Measurements from ENCODE around the gene PRRT1.
"Not testable (repeated sequence)": the region's sequence is repeated elsewhere in the genome, so short reads cannot be mapped to it uniquely, and the experiment has no call there.

The PRRT1 gene

DNA sequence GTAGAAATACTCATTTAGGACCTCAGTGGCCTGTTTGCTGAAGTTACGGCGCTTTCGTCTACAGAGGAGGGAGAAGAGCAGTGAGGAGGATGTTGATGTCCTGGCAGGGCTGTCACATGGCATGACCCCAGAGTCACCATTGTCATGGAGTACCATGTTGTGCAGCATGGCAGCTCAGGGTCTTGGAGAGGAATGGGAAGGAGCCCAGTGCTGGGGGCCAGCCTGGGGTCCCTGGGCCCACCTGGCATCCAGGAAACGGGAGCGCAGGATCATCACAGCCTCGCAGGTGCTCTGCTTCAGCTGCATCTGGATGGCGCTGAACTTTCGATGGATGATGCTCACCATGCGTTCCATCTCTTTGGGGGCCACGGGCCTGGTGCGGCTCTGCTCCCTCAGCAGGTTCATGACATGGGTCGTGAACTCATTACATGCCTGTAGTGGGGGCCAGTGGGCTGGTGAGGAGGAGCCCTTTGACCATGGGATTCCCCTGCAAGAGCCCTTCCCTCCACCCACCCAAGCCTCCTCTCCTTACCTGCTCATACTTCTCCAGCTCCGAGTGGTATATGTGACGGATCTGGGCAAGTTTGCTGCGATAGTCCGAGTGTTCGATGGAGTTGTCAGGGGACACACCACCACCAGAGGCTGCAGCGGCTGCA lies 36.1 kb upstream of the PRRT1 start:
- not testable (repeated sequence) for DNase-seq

GRCh38 chr6:32187009-32187709 lies 35.4 kb upstream of the PRRT1 start:
- no peak for DNase-seq

DNA sequence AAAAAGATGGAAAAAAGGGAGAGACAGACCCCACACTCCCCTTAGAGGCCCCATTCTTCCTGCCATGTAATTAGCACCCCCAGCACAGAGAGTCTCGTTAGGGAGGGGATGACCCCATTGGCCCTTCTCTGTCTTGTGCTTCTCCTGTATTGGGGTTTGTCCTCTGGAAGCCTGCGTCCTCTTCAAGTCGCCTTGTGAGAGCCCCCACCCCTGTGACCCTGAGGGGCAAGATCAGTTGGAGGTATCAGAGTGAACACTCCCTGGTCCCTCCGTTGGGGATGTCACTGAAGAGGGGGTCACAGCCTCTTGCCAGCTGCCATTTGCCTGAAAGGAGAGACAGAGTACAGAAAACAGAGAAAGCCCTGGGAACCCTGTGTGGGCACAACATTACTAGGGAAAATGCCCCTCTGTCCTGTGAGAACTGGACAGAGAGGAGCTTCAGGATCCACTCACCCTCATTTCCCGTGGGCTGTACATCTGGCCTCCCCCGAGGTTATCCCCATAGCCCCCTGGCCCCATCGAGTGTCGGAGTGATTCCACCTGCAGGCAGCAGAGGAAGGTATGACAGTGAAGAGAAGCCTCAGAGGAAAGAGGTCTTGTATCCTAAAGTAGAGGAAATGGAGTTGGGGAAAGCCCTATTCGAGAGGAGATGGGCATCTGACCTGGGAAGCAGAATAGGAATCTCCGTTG lies 34.6 kb upstream of the PRRT1 start:
- DNase-seq: not testable (repeated sequence)

- DNase-seq: not testable (repeated sequence)
These were observed 34.0 kb upstream of the PRRT1 start for GRCh38 chr6:32185681-32186131.

- DNase-seq: no peak
These were observed 32.4 kb upstream of the PRRT1 start, which contains the start of gene AGER for GRCh38 chr6:32184084-32184640. AGER (minus strand) TSS chr6:32184253; CDS start chr6:32184222, 31 bp downstream.

DNA sequence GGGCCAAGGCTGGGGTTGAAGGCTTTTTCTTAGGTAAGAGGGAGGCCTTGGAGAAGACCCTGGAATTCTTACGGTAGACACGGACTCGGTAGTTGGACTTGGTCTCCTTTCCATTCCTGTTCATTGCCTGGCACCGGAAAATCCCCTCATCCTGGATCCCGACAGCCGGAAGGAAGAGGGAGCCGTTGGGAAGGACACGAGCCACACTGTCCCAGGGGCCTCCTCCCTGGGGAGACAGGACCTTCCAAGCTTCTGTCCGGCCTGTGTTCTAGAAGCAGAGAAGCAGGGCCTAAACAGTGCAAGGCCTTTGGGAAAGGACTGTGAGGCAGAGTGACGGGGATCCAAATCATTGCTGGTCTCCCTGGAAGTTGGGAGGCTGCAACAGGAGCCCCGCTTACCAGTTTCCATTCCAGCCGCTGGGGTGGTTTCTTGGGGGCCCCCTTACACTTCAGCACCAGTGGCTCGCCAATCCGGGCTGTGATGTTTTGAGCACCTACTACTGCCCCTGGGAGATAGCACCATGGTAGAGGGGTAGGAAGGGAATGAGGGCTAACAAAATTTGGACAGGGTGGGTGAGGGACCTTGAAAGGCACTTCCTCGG lies 31.8 kb upstream of the PRRT1 start:
- no peak for DNase-seq

GRCh38 chr6:32183030-32183429 lies 31.3 kb upstream of the PRRT1 start:
- DNase-seq: no peak

DNA sequence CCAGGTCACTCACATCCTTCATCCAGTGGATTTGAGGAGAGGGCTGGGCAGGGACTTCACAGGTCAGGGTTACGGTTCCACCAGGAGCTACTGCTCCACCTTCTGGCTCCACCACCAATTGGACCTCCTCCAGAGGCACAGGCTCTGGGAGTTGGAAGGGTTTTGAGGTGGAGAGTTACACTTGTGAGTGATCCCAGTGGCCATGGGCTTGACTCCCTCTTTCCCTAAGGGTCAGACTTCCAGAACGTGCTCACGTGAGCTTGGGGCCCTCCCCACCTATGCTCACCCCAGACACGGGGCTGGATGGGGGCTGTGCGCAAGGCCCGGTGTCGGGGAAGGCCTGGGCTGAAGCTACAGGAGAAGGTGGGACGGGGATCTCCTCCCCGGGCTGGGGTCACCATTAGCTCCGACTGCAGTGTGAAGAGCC lies 30.8 kb upstream of the PRRT1 start:
- DNase-seq: no peak

GRCh38 chr6:32181915-32182529 lies 30.3 kb upstream of the PRRT1 start:
- DNase-seq: no peak

- no peak for DNase-seq
These were observed 29.5 kb upstream of the PRRT1 start for GRCh38 chr6:32181148-32181702.

DNA sequence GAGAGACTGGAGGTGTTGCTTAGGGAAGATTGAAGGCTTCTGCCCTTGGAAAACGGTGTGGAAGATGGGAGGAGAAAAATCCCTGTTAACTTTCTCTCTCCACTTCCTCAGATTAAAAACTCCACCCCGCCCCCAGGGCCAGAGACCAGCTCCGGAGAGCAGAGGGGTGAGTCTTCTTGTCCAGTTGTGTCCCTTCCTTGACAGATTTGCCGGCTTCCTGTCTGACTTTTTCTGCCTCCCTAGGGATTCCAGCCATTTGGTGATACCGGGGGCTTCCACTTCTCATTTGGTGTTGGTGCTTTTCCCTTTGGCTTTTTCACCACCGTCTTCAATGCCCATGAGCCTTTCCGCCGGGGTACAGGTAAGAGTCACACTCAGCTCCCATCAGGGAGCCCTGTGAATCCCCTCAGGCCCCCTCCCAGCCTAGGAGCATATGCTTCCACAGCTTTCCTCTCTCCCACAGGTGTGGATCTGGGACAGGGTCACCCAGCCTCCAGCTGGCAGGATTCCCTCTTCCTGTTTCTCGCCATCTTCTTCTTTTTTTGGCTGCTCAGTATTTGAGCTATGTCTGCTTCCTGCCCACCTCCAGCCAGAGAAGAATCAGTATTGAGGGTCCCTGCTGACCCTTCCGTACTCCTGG lies 28.1 kb upstream of the PRRT1 start:
- no peak for DNase-seq

DNA sequence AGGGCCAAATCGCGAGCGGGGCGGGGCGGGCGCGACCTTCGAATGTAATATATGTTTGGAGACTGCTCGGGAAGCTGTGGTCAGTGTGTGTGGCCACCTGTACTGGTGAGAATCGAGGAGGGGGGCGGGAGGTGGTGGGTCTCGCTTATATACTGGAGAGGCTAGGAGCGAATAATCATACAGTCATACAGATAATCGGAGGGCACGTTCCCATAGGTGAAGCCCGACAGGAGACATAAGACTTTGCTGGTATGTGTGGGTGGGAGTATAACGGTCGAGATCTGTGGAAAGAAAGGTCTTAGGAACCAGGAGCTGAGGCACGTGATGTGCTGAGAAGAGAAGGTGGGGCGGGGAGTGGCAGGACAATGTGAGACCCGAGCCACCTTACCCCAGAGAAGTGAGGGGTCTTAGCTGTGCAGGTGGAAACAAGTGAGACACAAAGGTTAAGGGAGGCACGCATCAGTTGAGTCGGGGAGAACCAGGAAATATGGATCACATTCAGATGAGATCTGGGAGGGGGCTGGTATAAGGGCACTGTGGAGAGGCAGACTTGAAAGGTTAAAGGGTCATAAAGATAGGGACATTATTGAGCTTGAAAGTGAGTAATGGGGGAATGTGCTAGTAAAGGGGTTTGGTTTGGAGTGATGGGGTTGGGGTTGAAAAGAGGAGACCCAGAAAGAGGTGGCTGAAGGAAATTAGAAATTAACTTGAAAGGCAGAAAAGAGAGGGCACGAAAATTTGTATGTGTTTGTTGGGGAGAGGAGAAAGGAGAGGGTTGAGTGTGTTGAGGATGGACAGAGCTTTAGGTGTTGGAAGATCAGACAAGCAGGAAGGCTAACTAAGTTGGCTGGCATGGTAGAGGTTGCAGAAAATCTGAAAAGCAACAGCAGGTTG lies 27.1 kb upstream of the PRRT1 start:
- no peak for DNase-seq

DNA sequence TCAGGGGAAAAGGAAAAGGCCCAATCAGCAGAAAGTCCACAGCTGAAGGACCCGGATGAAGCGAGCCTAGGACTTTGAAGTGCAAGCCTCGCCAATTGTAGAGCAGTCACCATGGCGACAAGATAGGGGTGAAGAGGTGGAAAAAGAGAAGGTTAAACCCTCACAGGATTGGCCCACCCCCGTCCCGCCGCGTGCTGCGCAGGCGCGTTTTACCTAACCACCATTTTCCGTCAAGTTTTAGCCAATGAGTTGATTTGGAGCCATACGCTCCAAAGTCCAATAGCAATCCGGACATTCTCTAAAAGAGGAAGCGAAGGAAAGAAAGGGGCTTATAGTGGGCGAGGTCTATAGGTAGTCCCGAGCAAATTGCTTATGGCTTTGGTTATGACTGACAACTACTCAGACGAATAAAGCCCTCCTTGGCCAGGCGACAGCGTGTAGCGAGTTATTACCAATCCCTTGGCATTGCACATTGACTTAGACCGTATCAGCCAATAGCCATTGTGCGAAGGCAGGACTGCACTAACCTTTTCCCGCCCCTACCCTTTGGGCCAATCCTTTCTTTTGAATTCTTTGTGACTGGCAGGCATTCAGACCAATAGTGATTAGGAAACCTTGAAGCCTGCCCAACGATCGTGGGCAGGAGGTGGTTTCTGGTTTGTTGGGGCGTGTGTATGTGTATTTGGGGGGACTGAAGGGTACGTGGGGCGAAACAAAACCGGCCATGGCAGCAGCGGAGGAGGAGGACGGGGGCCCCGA lies 26.2 kb upstream of the PRRT1 start, which contains the start of gene RNF5:
RNF5 (plus strand) TSS at position 618 of the 759 bp plus-strand sequence; CDS start at position 725, 107 bp downstream.
- DNase-seq: peak; percentile 99

DNA sequence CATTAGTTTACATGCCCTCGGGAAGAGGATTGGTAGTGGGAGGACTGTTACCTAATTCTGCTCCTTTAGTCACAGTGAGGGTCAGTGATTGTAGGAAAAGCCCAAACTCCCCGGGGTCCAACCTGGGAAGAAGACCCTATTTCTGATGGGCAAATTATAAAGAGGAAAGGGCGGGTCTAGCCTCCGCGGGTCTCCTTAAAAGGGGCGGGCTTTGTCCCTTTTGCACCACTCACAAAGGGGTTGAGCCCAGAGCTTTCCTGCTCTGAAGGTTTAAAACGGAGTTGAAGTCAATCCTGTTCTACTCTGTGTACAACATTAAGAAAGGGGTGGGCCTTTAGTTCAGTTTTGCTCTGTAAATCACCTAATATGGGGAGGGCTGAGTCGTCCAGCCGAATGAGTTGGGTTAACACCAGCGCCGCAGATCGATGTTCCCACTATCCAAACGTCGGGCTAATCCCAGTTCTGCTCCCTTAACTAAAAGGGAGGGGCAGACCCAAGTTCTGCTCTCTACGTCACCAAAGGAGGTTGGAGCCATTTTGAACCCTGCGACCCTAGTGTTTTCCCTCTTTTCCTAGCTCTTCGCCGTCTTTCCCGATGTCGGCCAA lies 25.5 kb upstream of the PRRT1 start:
- peak; percentile 77 for DNase-seq

GRCh38 chr6:32176476-32177182 lies 24.9 kb upstream of the PRRT1 start:
- DNase-seq: no peak

DNA sequence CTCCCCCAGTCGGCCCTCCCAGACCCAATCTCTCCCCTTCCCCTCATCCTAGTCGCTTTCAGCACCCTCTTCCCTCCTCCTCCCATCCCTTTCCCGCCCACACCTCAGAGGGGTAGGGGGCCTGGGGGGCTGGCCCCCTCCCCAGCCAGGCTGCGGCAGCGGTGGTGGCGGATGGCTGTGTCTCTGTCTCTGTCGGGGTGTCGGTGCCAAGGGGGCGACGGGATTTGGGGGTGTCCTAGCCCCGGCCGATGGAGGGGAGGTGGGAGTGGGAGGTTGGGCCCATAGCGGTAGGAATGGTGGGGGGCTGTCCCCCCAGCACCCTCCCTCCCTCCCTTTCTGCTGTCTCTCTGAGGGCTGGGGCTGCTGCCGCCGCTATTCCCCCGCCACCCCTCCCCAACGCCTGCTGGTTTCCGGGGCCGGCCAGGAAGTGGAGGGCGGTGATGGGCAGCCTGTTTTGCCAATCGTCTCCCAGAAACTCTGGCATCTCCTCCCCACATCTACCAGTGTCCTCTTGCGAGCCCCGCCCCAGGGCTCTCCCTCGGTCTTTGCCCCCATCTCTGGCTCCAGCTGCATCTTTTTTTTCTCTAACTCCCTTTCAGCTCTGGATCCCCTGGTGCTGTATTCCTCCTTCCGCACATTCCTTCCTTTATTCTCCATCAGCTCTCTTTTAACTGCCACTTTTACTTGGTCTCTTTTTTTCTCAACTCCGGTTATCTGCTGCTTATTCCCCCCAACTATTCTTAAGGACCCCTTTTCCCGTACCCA lies 24.2 kb upstream of the PRRT1 start, which contains the start of gene AGPAT1:
AGPAT1 (minus strand) TSS at position 374 of the 765 bp plus-strand sequence. CDS start 4,588 bp downstream, outside the sequence.
- DNase-seq: peak; percentile 79

DNA sequence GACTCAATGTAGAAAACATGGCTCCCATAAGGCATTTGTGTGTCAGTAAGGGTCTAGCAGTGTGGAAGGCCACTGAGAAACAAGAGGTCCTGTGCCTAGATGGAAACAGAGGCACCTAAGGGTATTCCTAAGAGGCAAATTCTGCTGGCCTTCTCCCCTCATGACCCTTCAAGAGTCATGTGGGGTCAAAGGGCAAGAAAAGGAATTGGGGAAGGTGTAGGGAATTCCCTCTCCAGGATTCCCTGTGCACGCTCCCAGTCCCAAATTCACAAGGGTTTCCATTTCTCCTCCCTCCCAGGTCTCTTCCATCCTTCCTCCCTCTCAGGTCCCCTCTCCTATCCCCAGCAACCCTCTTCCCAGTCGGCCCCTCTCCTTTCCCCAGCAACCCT lies 23.6 kb upstream of the PRRT1 start:
- DNase-seq: no peak

GRCh38 chr6:32174416-32174815 lies 22.7 kb upstream of the PRRT1 start:
- DNase-seq: no peak

Data from KG1 (cell line).